Right ventricle myocardium inferior (tissue), 1 donor: ENCODE measurements around the gene LBHD1. TPM values are rescaled to one million over a fixed set of nuclear protein-coding genes. Genes with fewer than 3 reads are reported as not detected.
A peak's percentile ranks its signal among the peaks of the same experiment; 100 is the strongest.
"Not testable (repeated sequence)": the region's sequence is repeated elsewhere in the genome, so short reads cannot be mapped to it uniquely, and the experiment has no call there.

Source experiments
- ATAC-seq: fragments of 200-7000 bp; cut with Tn5 transposase; one replicate; pipeline ENCODE4 v1.9.1; 2020; ENCODE audit warnings: mild to moderate bottlenecking, moderate library complexity
- DNase-seq: peaks from one replicate; pipeline ENCODE4 v3.0.0; 2021; ENCODE audit errors: missing footprints
- intact Hi-C: fragments of 100-400 bp; cut with DNase I; formaldehyde crosslinking; loops from one replicate; pipeline ENCODE4 v1.11.0; 2022
- total RNA-seq: library from RNA; stranded (reverse); fragmentation: NEBNext Ultra II Directional; extraction: Animal tissue kit (Norgen Biotek cat#: 25700); gene quantifications from one replicate; pipeline ENCODE4 v1.2.1, GENCODE V29; 2021
- donor health status: DM: no; HTN: yes; CAD: no; lungs with severe emphysema.

The LBHD1 gene
- total RNA-seq, 1 donor from 2014 or later, result 1.8 TPM

- ATAC-seq (no peak), DNase-seq (no peak)
- intact Hi-C loops, result loop anchor here (5.0 to 10.0 kb wide), 2 partner anchors 38 to 111 kb away; partner anchors contain the start of genes C11orf98, CSKMT and TUT1
Observed at GRCh38 chr11:62705413-62705812, 33.3 kb upstream of the LBHD1 start.

DNA sequence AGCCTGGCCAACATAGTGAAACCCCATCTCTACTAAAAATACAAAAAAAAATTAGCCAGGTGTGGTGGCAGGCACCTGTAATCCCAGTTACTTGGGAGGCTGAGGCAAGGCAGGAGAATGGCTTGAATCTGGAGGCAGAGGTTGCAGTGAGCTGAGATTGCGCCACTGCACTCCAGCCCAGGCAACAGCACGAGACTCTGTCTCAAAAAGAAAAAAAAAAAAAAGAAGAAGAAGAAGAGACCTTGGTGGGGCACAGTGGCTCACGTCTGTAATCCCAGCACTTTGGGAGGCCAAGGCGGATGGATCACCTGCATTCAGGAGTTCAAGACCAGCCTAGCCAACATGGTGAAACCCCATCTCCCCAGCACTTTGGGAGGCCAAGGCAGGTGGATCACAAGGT lies 31.9 kb upstream of the LBHD1 start:
- not testable (repeated sequence) for DNase-seq, ATAC-seq
- intact Hi-C loops, result loop anchor here (10.0 kb wide), 1 partner anchor 109 kb away; the partner anchor contains the start of gene TUT1

- DNase-seq (no peak), ATAC-seq (no peak)
- intact Hi-C loops, result loop anchor here (10.0 kb wide), 1 partner anchor 107 kb away; the partner anchor contains the start of gene TUT1
Observed at GRCh38 chr11:62702246-62702645, 30.2 kb upstream of the LBHD1 start.

DNA sequence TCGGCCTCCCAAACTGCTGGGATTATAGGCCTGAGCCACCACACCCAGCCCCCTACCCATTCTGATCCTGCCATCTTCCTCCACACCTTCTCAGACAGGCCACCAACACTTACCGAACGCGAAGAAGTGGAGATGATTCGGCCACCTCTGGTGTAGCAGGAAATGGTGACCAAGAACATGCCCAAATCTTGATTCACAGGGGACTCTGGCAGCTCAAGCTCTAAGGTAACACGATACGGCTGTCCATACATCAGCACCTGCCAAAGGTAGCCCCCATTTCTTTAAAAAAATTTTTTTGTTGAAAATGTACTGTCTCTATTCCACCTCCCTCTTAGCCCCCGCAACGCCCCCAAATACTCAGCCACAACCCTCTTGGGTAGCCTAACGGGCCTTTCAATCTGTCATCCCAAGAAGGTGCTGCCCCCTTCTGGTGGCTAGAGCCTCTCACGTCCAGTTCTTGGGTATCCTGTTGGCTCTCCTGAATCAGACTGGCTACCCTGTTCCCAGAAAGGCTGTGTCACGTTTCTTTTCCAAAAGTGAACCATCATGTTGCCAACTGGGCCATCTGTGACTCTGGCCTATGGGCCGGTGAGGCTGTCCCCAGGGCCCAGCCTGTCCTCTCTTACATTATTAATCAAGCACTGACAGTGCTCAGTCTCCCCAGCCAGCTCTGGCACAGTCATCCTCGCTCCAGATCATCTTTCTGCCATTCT lies 22.5 kb upstream of the LBHD1 start:
- intact Hi-C loops, result loop anchor here (1.0 to 5.0 kb wide), 2 partner anchors 13 to 297 kb away; no protein-coding TSS in a partner anchor
- DNase-seq (peak; percentile 86), ATAC-seq (peak; percentile 78)

DNA sequence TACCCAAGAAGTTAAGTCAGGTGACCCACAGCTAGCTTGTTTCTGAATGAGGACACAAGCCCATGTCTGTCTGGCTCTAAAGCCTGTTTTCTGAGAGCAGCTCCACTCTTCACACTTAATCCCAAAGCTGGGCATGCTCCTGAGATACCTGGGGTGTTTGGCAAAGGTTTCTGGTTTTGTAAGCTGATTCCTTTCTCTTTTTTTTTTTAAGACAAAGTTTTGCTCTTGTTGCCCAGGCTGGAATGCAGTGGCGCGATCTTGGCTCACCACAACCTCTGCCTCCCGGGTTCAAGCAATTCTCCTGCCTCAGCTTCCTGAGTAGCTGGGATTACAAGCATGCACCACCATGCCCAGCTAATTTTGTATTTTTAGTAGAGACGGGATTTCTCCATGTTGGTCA lies 21.6 kb upstream of the LBHD1 start:
- not testable (repeated sequence) for ATAC-seq, DNase-seq
- intact Hi-C loops, result loop anchor here (1.0 to 5.0 kb wide), 2 partner anchors 12 to 296 kb away; no protein-coding TSS in a partner anchor

DNA sequence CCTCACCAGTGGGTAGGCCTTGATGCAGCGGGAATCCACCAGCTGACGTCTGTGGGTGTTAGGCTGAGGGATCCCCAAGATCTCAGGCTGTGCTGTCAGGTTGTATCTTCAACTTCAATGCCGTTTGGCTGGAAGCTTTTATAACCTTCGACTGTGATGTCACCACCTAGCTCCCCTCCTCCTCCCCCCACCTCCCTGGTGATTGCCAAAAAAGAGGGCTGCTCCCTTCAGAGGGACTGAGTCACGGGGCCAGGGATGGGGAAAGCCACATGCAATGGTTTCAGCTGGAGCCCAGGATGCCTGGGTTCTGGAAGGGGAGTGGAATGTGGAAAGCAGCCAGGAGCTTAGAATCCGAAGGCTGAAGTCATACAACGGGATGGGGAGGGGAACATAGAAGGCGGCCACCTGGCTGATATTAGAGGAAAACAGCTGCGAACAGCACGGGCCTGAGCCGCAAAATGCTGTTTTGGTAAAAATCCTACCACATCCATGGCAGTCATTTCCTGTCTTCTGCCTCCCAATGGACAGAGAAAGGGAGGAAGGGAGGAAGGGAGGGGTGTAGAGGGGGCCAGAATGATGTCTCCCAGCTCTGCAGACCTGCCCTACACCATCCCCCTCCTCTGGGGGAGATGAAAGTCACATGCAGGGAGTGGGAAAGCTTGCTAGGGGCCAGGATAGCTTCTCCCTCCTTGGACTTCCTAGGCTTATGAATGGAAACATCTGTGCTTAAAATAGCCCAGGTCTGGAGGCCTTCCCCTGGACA lies 17.5 kb upstream of the LBHD1 start, which contains the start of gene LRRN4CL:
LRRN4CL (minus strand) TSS at position 110 of the 763 bp plus-strand sequence. CDS start 1,022 bp downstream, outside the sequence.
- intact Hi-C loops, result loop anchor here (5.0 kb wide), 1 partner anchor 292 kb away; no protein-coding TSS in a partner anchor
- DNase-seq, result peak; percentile 85
- ATAC-seq, result peak; percentile 93

- DNase-seq (no peak), ATAC-seq (no peak)
- intact Hi-C loops, result no loop called here
Observed at GRCh38 chr11:62688491-62688890, 16.4 kb upstream of the LBHD1 start.

GRCh38 chr11:62687508-62688396 lies 15.7 kb upstream of the LBHD1 start:
- intact Hi-C loops, result no loop called here
- ATAC-seq (peak; percentile 32), DNase-seq (no peak)

DNA sequence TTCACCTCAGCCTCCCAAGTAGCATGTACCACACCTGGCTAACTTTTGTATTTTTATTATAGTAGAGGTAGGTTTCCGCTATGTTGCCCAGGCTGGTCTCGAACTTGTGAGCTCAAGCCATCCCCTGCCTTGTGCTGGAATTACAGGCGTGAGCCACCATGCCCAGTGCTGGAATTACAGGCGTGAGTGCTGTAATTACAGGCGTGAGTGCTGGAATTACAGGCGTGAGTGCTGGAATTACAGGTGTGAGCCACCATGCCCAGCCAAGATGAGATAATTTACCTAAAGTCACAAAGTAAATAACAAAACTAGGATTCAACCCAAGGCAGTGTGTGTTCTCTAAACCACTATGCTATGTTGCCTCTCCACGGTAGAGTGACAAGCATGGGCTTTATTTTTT lies 10.5 kb upstream of the LBHD1 start:
- no peak for ATAC-seq
- no peak for DNase-seq
- intact Hi-C loops, result no loop called here

- ATAC-seq (peak; percentile 74), DNase-seq (no peak)
- intact Hi-C loops, result loop anchor here (1.0 kb wide), 1 partner anchor 13 kb away; no protein-coding TSS in a partner anchor
Observed at GRCh38 chr11:62680825-62681240, 8.8 kb upstream of the LBHD1 start.

DNA sequence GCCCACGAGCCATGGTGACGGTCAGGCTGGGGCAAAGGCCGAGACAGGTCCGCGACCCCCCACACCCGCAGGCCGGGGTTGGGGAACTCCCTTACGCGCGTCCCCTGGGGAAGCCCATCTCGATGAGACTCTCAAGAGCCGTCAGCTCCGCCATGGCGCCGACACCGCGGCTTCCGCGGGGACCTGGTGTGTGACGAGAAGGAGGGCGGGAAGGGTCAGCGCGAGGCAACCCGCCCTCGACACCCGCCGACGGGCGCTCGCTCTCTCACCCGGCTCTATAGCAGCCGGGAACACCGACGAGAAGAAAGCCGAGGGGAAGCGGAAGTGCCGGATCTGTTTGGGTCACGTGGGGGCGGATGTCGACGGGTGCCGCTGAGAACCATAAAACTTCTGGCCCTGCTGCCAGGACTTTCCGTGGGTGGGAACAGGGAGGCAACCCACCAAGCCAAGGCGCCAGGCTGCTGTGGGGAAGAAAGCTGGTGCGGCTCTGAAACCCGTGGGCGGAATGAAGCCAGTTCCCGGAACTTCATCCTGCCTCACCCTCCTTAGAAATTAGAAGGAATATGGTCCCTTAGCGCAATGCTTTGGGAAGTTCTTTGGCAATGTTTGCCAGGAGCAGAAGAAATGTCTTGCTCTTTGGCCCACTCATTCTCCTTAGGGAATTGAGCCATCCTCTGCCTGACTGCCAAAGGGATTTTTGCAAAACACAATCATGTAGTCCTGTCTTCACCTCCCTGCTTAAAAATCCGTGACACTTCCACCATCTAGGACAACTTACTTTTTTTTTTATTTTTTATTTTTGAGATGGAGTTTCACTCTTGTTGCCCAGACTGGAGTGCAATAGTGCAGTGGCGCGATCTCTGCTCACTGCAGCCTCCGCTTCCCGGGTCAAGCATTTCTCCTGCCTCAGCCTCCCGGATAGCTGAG lies 7.0 kb upstream of the LBHD1 start, which contains the start of gene UBXN1:
UBXN1 (minus strand) TSS at position 304 of the 927 bp plus-strand sequence; CDS start at position 154, 150 bp downstream.
- ATAC-seq (peak; percentile 89), DNase-seq (peak; percentile 95)
- intact Hi-C loops, result loop anchor here (5.0 kb wide), 1 partner anchor 277 kb away; no protein-coding TSS in a partner anchor

GRCh38 chr11:62678433-62678769 lies 6.3 kb upstream of the LBHD1 start:
- DNase-seq, result no peak
- no peak for ATAC-seq
- intact Hi-C loops, result loop anchor here (5.0 kb wide), 1 partner anchor 276 kb away; no protein-coding TSS in a partner anchor

DNA sequence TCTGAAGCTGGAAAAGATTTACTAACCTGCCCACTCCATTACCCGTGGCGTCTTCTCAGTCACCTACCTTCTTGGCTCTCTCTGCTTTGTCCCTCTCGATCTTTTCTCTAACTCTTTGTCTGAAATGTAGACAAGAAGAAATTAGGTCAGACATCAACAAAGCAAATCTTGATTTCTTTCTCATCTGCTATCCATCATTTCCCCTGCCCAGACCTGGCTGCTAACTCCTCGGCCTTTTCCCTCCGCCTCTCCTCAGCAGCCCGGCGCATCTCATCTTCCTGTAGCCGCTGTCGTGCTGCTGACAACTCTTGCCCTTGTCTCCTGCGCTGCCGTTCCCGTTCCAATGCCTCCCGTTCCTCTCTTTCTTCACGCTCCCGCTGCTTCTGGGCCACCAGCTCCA lies 5.6 kb upstream of the LBHD1 start:
- DNase-seq, result no peak
- intact Hi-C loops, result loop anchor here (5.0 kb wide), 1 partner anchor 275 kb away; no protein-coding TSS in a partner anchor
- ATAC-seq, result no peak

GRCh38 chr11:62677156-62677555 lies 5.1 kb upstream of the LBHD1 start:
- ATAC-seq (no peak), DNase-seq (no peak)
- intact Hi-C loops, result loop anchor here (5.0 kb wide), 1 partner anchor 275 kb away; no protein-coding TSS in a partner anchor

GRCh38 chr11:62676698-62677097 lies 4.6 kb upstream of the LBHD1 start:
- DNase-seq (no peak), ATAC-seq (no peak)
- intact Hi-C loops, result loop anchor here (5.0 kb wide), 1 partner anchor 274 kb away; no protein-coding TSS in a partner anchor

- DNase-seq, ATAC-seq: not testable (repeated sequence)
- intact Hi-C loops, result loop anchor here (5.0 kb wide), 1 partner anchor 273 kb away; no protein-coding TSS in a partner anchor
Observed at GRCh38 chr11:62675415-62675814, 3.3 kb upstream of the LBHD1 start.

DNA sequence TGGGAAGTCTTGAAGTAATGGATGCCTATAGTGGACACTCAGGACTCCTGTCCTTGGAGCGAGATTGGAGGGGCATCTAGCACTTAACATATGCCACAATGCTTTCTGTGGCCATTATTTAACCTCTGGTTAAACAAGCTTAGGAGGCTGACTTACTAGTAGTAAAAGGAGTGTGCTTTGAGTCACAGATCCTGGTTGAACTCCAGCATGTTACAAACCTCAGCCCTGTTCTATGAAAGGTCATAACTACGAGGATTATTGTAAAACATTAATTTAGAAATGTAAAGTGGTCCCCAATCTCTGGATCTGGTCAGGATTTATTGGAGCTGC lies 1.1 kb upstream of the LBHD1 start:
- no peak for ATAC-seq
- intact Hi-C loops, result no loop called here

More for the DNA sequence above, 1.1 kb upstream of the LBHD1 start:
- DNase-seq, result no peak
